ENCODE data around the gene ARMC12.

- TF ChIP-seq CTCF (conservative IDR thresholded peaks at IDR 0.05 in 1 of 2, IDR thresholded peaks at IDR 0.05 in 1 of 2; ENCODE audit: extremely low read depth in 1 of 2, insufficient read depth in 1 of 2, low read depth in 1 of 2, low read length in 2 of 2) = no peak
- TF ChIP-seq EZH2 (IDR thresholded peaks at IDR 0.05; ENCODE audit: borderline replicate concordance, low read length) = no peak
These were observed 53.9 kb downstream of the ARMC12 start for GRCh38 chr6:35790683-35791082.
